ENCODE data around the gene PANK4.

PANK4 gene

DNA sequence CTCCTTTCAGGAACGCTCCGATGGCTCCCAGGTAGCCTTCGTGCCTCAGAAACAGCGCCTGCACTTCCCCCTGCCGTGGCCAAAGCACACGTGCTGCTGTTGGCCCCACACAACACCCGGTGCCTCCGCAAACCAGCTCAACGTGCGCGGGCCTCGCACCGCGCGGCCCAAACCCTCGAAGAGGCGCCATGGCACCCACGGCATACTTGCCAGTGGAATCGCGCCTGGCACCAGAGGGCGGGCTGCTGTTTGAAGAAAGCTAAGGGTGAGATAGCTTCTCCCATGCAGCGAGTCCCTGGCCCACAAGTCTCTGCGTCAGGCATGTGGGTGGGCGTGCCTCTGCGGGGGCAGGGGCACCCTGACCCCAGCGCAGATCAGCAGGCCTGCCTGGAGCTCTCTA, 7.9 kb downstream of the PANK4 start:
- Histone ChIP-seq H3K27me3 (ENCODE audit: insufficient read depth, low read length) (no peaks in the 10 kb centered on the region), H3K4me1 (ENCODE audit: control insufficient read depth, insufficient read depth, low read length, unreplicated experiment) (no peaks in the 10 kb centered on the region), H3K4me3 (ENCODE audit: low read depth, low read length) (no peak overlapping the region), H3K27ac (ENCODE audit: low read depth, low read length) (no peak overlapping the region), H3K36me3 (ENCODE audit: insufficient read depth, low read length) (peaks cover 5% of the 10 kb centered on the region; the same call in 1 of the 2 replicates), H3K79me2 (ENCODE audit: control insufficient read depth, insufficient read depth, low read length, unreplicated experiment) (peaks cover 20% of the 10 kb centered on the region), H2AFZ (ENCODE audit: low read length, unreplicated experiment) (no peak overlapping the region)

DNA sequence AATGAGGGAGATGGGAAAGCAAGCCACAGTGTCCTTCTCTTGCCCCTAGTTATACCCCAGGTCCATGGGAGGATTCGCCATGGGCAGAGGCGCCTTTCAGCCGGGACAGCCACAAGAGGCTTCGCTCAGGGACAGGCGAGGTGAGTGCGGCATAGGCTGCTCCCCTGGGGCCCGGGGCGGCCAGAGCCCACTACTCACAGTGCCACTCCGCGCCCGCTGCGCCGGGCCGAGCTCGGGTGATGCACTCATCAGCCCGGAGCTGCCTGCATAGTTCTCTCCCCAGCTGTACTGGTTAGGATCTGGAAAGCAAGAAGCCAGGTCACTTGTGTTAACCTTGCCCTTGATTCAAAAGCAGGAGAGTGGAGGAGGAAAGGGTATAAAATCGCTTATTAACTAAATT, 8.4 kb downstream of the PANK4 start:
- peaks cover 15% of the 10 kb centered on the region for H3K79me2 ChIP-seq (ENCODE audit: control insufficient read depth, insufficient read depth, low read length, unreplicated experiment)
- H3K4me3 ChIP-seq (ENCODE audit: low read depth, low read length): no peak overlapping the region
- no peak overlapping the region for H2AFZ ChIP-seq (ENCODE audit: low read length, unreplicated experiment)
- no peaks in the 10 kb centered on the region for H3K4me1 ChIP-seq (ENCODE audit: control insufficient read depth, insufficient read depth, low read length, unreplicated experiment)
- H3K36me3 ChIP-seq (ENCODE audit: insufficient read depth, low read length): peaks cover 5% of the 10 kb centered on the region; the same call in 1 of the 2 replicates
- H3K27me3 ChIP-seq (ENCODE audit: insufficient read depth, low read length): no peaks in the 10 kb centered on the region
- H3K27ac ChIP-seq (ENCODE audit: low read depth, low read length): no peak overlapping the region

DNA sequence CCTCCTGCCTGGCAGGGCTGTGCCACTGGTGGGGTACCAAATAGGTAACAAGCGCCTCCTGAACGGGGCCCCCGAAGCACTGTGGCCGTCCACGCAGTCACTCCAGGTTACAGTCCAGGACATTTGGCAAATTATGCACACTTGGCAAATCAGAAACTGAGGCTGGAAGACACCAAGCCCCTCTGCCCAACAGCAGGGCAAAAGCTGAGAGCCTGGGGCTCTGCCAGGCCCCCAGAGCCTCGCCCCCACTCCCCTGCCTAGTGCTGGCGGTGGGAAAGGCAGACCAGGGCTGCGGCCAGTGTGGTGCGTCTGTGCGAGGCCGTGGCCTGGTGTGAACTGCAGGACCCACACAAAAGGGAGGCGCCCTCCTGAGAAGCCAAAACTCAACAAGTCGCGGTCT, 9.4 kb downstream of the PANK4 start:
- Histone ChIP-seq H2AFZ (ENCODE audit: low read length, unreplicated experiment) (no peak overlapping the region), H3K4me1 (ENCODE audit: control insufficient read depth, insufficient read depth, low read length, unreplicated experiment) (no peaks in the 10 kb centered on the region), H3K4me3 (ENCODE audit: low read depth, low read length) (no peak overlapping the region), H3K27ac (ENCODE audit: low read depth, low read length) (no peak overlapping the region), H3K27me3 (ENCODE audit: insufficient read depth, low read length) (no peaks in the 10 kb centered on the region), H3K36me3 (ENCODE audit: insufficient read depth, low read length) (peaks cover 5% of the 10 kb centered on the region; the same call in 1 of the 2 replicates), H3K79me2 (ENCODE audit: control insufficient read depth, insufficient read depth, low read length, unreplicated experiment) (peaks cover 7% of the 10 kb centered on the region)

- H3K27me3 ChIP-seq (ENCODE audit: insufficient read depth, low read length): no peaks in the 10 kb centered on the region
- peaks cover 5% of the 10 kb centered on the region; the same call in 1 of the 2 replicates for H3K36me3 ChIP-seq (ENCODE audit: insufficient read depth, low read length)
- H2AFZ ChIP-seq (ENCODE audit: low read length, unreplicated experiment): no peak overlapping the region
Measured at GRCh38 chr1:2516124-2516523, 10.3 kb downstream of the PANK4 start.

DNA sequence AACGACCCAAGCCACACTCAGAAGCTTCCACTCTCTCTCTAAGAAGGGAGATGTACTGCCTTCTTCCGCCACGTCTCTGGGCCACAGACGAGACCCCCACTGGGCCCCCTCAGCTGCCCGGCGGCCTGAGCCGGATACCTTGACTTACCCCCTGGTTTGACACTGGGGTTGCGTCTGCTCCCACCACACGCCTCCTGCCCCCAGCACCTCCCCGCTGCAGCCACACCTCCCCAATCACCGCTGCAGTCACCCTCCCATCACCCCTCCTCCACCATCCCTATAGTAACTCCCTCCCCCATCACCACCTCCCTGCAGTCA, 10.7 kb downstream of the PANK4 start:
- Histone ChIP-seq H3K27ac (ENCODE audit: low read depth, low read length) (no peak overlapping the region), H3K79me2 (ENCODE audit: control insufficient read depth, insufficient read depth, low read length, unreplicated experiment) (no peaks in the 10 kb centered on the region), H2AFZ (ENCODE audit: low read length, unreplicated experiment) (no peak overlapping the region), H3K27me3 (ENCODE audit: insufficient read depth, low read length) (no peaks in the 10 kb centered on the region), H3K4me1 (ENCODE audit: control insufficient read depth, insufficient read depth, low read length, unreplicated experiment) (no peaks in the 10 kb centered on the region), H3K36me3 (ENCODE audit: insufficient read depth, low read length) (peaks cover 5% of the 10 kb centered on the region; the same call in 1 of the 2 replicates), H3K4me3 (ENCODE audit: low read depth, low read length) (no peak overlapping the region)

More at GRCh38 chr1:2516124-2516523, 10.3 kb downstream of the PANK4 start:
- no peaks in the 10 kb centered on the region for H3K4me1 ChIP-seq (ENCODE audit: control insufficient read depth, insufficient read depth, low read length, unreplicated experiment)
- H3K4me3 ChIP-seq (ENCODE audit: low read depth, low read length): no peak overlapping the region
- no peaks in the 10 kb centered on the region for H3K79me2 ChIP-seq (ENCODE audit: control insufficient read depth, insufficient read depth, low read length, unreplicated experiment)
- H3K27ac ChIP-seq (ENCODE audit: low read depth, low read length): no peak overlapping the region

- H3K27me3 ChIP-seq (ENCODE audit: insufficient read depth, low read length): no peaks in the 10 kb centered on the region
- H3K27ac ChIP-seq (ENCODE audit: low read depth, low read length): no peak overlapping the region
- H3K36me3 ChIP-seq (ENCODE audit: insufficient read depth, low read length): peaks cover 5% of the 10 kb centered on the region; the same call in 1 of the 2 replicates
- H3K4me1 ChIP-seq (ENCODE audit: control insufficient read depth, insufficient read depth, low read length, unreplicated experiment): no peaks in the 10 kb centered on the region
- no peak overlapping the region for H2AFZ ChIP-seq (ENCODE audit: low read length, unreplicated experiment)
- no peak overlapping the region for H3K4me3 ChIP-seq (ENCODE audit: low read depth, low read length)
- H3K79me2 ChIP-seq (ENCODE audit: control insufficient read depth, insufficient read depth, low read length, unreplicated experiment): no peaks in the 10 kb centered on the region
Measured at GRCh38 chr1:2514863-2515762, 11.3 kb downstream of the PANK4 start.

DNA sequence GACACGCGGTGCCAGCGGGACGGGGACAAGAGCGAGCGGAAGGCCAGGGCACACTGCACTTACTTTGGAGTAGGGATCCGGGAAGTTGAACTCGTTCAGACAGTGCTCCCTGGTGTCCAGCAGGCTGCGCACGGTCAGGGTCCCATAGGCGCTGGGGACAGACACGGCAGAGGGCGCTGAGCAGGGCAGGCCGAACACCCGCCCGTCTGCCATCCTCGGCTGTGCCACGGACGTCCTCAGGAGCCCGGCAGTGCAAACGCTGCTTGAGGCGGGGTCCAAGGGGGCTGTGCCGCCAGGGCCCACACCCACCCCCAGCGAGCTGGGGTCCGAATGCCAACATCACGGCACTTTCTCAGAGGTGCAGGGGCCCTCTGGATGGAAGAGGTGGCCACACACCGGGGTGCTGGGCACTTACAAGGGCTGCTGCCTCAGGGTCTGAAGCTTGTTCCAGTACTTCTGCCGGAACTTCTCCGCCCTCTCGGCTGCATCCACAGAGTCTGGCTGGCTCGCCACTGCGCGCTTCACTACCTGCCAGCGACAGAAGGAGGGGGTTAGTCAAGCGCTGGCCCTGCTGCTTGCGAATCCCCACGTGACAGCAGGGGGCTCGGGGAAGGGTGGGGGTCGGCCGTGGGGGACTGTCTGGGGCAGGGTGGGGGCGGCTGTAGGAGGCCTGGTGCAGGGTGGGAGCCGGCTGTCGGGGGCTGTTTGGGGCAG, 12.3 kb downstream of the PANK4 start:
- Histone ChIP-seq H3K27ac (ENCODE audit: low read depth, low read length) (no peak overlapping the region), H3K36me3 (ENCODE audit: insufficient read depth, low read length) (peaks cover 5% of the 10 kb centered on the region; the same call in 1 of the 2 replicates)

GRCh38 chr1:2512862-2513421, 13.5 kb downstream of the PANK4 start:
- Histone ChIP-seq H3K36me3 (ENCODE audit: insufficient read depth, low read length) (peaks cover 5% of the 10 kb centered on the region; the same call in 1 of the 2 replicates), H3K4me1 (ENCODE audit: control insufficient read depth, insufficient read depth, low read length, unreplicated experiment) (no peaks in the 10 kb centered on the region), H3K27ac (ENCODE audit: low read depth, low read length) (no peak overlapping the region)

More for the DNA sequence above, 12.3 kb downstream of the PANK4 start:
- Histone ChIP-seq H3K27me3 (ENCODE audit: insufficient read depth, low read length) (no peaks in the 10 kb centered on the region), H3K4me1 (ENCODE audit: control insufficient read depth, insufficient read depth, low read length, unreplicated experiment) (no peaks in the 10 kb centered on the region), H2AFZ (ENCODE audit: low read length, unreplicated experiment) (no peak overlapping the region), H3K79me2 (ENCODE audit: control insufficient read depth, insufficient read depth, low read length, unreplicated experiment) (no peaks in the 10 kb centered on the region), H3K4me3 (ENCODE audit: low read depth, low read length) (no peak overlapping the region)

GRCh38 chr1:2510366-2511155, 15.8 kb downstream of the PANK4 start:
- H3K36me3 ChIP-seq (ENCODE audit: insufficient read depth, low read length): peaks cover 2% of the 10 kb centered on the region; the same call in 1 of the 2 replicates
- no peak overlapping the region for H3K27ac ChIP-seq (ENCODE audit: low read depth, low read length)
- H3K27me3 ChIP-seq (ENCODE audit: insufficient read depth, low read length): no peaks in the 10 kb centered on the region

More at GRCh38 chr1:2512862-2513421, 13.5 kb downstream of the PANK4 start:
- H3K79me2 ChIP-seq (ENCODE audit: control insufficient read depth, insufficient read depth, low read length, unreplicated experiment): no peaks in the 10 kb centered on the region
- no peak overlapping the region for H3K4me3 ChIP-seq (ENCODE audit: low read depth, low read length)
- no peaks in the 10 kb centered on the region for H3K27me3 ChIP-seq (ENCODE audit: insufficient read depth, low read length)
- H2AFZ ChIP-seq (ENCODE audit: low read length, unreplicated experiment): no peak overlapping the region

GRCh38 chr1:2509589-2509988, 16.8 kb downstream of the PANK4 start:
- Histone ChIP-seq H3K4me1 (ENCODE audit: control insufficient read depth, insufficient read depth, low read length, unreplicated experiment) (no peaks in the 10 kb centered on the region), H3K27me3 (ENCODE audit: insufficient read depth, low read length) (peaks cover 6% of the 10 kb centered on the region; the same call in 1 of the 2 replicates), H2AFZ (ENCODE audit: low read length, unreplicated experiment) (no peak overlapping the region), H3K4me3 (ENCODE audit: low read depth, low read length) (no peak overlapping the region), H3K36me3 (ENCODE audit: insufficient read depth, low read length) (peaks cover 2% of the 10 kb centered on the region; the same call in 1 of the 2 replicates), H3K27ac (ENCODE audit: low read depth, low read length) (no peak overlapping the region), H3K79me2 (ENCODE audit: control insufficient read depth, insufficient read depth, low read length, unreplicated experiment) (no peaks in the 10 kb centered on the region)

More at GRCh38 chr1:2510366-2511155, 15.8 kb downstream of the PANK4 start:
- H3K4me3 ChIP-seq (ENCODE audit: low read depth, low read length): no peak overlapping the region
- no peaks in the 10 kb centered on the region for H3K4me1 ChIP-seq (ENCODE audit: control insufficient read depth, insufficient read depth, low read length, unreplicated experiment)
- H2AFZ ChIP-seq (ENCODE audit: low read length, unreplicated experiment): no peak overlapping the region
- H3K79me2 ChIP-seq (ENCODE audit: control insufficient read depth, insufficient read depth, low read length, unreplicated experiment): no peaks in the 10 kb centered on the region
